SKM-1 (cell line): ENCODE data around the gene CACNA2D3.

Experiments
- DNase-seq: peaks from one replicate; lab custom pipeline; 2025; ENCODE audit not compliant: unreplicated experiment; lab: John Stamatoyannopoulos, UW

The CACNA2D3 gene

DNA sequence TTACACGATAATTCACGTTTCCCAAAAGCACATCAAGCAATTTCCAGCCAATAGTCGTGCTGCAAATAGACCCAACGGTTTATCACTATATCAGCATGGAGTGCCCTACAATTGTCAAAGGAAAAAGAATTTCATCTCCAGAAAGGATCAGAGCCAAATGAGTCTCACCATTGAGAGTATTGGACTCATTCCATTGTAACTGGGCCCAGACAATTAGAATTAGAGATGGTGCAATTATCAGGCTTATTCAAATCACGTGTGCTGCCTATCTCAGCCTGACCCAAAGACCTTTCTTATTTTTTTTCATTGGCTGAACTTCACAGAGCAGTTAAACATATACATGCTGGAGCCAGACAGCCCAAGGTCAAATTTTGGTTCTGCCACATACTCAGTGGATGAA is 892.6 kb downstream of the CACNA2D3 start:
- DNase-seq = no peak

DNA sequence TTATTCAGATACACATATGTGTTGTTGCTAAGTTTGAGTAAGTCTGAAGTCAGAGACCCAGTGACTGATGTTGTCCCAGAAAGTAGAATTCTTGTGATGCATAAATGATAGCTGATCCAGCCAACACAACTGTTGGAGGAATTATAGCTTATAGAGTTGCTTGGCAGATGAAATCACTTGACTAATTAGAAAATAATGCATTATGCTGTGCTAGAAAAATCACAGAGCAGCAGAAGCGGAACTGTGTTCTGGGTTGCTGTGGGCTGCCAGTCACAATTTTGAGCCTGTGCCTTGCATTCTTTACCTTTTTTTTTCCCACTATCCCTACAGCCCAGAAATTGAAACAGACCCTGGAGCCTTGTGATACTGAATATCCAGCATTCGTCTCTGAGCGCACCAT is 895.5 kb downstream of the CACNA2D3 start:
- DNase-seq = no peak

GRCh38 chr3:55030938-55031337 is 908.6 kb downstream of the CACNA2D3 start:
- no peak for DNase-seq

GRCh38 chr3:55036883-55037577 is 914.7 kb downstream of the CACNA2D3 start:
- no peak for DNase-seq

- no peak for DNase-seq
These were observed 920.2 kb downstream of the CACNA2D3 start for GRCh38 chr3:55042591-55042990.

DNA sequence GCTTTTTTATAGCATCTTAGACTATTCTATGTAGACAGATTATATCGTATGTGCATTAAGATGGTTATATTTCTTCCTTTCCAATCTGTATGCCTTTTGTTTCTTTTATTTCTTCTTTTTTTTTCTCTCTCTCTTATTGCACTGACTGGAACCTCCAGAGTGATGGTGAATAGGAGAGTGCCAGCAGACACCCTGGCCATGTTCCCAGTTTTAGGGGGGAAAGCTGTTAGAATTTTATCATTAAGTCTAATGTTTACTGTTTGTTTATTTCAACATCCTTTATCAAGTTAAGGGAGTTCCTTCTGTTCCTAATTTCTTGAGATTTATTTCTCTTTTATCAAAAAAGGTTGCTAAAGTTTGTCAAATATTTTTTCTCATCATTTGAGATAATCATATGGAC is 922.1 kb downstream of the CACNA2D3 start:
- DNase-seq = no peak

- DNase-seq = no peak
These were observed 936.8 kb downstream of the CACNA2D3 start for GRCh38 chr3:55059027-55059629.

- DNase-seq = no peak
These were observed 938.8 kb downstream of the CACNA2D3 start for GRCh38 chr3:55060896-55061719.

GRCh38 chr3:55061720-55062034 is 939.3 kb downstream of the CACNA2D3 start:
- no peak for DNase-seq

- DNase-seq = no peak
These were observed 941.8 kb downstream of the CACNA2D3 start for GRCh38 chr3:55064164-55064563.

- DNase-seq = no peak
These were observed 943.0 kb downstream of the CACNA2D3 start for GRCh38 chr3:55065331-55065730.

DNA sequence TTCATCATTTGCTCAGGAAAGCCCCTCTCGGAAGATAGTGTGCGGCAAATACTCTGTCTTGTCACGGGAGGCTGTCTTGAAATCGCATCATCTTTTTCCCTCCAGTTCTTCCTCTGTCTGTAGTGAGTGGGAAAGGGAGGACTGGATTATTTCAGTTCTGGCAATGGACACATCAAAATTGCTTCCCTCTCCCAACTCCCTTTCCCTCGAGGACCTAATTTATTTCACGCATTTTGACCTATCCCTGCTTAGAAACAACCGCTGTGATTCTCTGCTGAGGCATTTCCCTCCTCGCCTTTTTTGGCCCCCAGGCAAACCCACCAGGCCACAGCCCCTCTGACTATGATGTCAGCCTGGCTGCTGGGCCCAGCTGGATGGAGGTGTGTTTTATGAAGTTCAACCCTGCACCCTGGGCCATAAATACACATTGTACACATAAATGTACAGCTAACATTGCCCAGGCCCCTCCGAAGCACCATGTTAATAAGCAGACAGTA is 944.2 kb downstream of the CACNA2D3 start:
- no peak for DNase-seq

- DNase-seq = no peak
These were observed 947.6 kb downstream of the CACNA2D3 start for GRCh38 chr3:55069950-55070349.

- DNase-seq = no peak
These were observed 952.4 kb downstream of the CACNA2D3 start for GRCh38 chr3:55074796-55075195.

- DNase-seq = no peak
These were observed 953.5 kb downstream of the CACNA2D3 start for GRCh38 chr3:55075846-55076245.

GRCh38 chr3:55077726-55078125 is 955.4 kb downstream of the CACNA2D3 start:
- DNase-seq = no peak

DNA sequence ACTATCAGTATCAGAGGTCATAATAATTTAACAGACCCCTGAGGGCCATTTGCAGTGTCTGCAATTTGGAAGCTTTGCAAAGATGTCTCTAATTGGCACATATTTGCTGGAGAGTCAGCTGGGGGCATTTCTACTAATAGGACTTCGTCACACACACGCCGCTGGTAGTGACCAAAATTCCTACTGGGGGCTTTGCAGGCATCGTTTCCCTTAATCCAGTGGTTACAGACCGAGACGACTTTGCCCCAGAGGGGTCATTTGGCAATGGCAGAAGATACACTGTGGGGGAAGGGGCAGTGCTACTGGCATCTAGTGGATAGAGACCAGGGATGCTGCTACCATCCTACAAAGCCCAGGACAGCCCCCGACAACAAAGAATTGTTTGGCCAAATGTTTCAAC is 956.5 kb downstream of the CACNA2D3 start:
- DNase-seq = no peak

DNA sequence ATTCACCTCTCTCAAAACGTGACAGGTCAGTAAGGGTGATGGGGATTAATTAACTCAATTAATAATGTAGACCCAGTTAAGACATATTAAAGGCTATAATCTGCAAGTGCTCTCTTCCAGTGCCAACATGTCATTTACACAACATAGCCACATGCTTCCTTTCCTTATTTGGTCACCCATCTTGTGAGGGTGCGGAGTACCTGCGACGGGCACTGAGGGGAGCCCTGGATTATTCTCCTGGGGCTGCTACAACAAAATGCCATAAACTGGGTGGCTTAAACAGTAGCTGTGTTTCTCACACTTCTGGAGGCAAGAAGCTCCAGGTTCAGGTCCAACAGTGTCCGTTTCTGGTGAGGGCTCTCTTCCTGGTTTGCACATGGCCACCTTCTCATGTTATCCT is 962.9 kb downstream of the CACNA2D3 start:
- DNase-seq = no peak

DNA sequence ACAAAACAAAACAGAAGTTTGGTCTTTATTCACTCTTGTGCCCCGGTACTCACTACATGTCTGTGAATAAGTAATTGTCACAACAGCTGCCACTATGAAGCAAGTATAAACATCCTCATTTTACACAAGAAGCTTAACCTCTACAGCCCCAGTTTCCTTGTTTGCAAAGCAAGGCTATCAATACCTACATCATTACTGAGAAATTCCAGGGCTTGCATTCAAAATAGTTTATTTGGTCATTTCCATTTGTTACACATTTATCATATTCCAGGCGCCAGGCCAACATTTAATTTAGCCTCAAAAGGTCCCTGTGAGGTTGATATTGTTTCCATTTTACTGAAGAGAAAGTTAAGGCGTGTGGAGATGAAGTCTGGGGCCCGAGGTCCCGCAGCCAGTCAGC is 966.9 kb downstream of the CACNA2D3 start:
- DNase-seq = no peak

DNA sequence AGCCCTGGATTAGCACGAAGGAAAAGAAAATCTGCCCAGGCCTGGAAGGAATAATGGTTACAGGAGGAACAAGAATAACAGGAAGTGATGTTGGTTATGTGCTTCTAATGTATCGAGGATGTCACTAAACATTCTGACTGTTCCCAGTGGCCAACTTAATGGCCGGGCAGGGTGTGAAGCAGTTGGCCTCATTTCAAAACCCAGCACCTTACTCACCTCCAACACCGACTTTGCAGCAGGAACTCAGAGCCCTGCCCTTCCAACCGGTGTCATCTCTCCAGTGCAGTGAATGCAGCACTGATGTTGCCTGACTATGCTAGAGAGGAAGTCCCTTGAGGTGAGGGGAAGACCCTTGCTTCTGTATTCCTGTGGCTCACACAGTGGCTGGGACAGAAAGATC is 967.9 kb downstream of the CACNA2D3 start:
- DNase-seq = no peak

DNA sequence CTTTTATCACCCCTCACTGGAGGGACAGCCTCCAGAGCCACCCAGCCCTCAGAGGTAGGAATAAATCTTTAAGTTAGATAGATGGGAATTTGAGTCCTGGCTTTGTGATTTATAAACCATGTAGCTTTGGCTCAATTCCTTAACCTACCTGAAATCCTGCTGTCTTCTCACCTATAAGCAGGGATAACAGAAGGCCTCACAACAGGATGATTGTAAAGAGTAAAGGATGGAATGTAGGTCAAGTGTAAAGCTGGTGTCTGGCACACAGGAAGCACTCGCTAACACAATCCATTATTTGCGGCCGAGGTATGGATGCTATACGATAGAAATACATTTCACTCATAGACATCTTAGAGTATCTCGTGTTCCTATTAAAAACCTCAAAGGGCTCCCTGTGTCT is 968.4 kb downstream of the CACNA2D3 start:
- no peak for DNase-seq
